GM19467 (cell line): ENCODE measurements around the gene FMN1.

ENCODE experiments used
- ATAC-seq: cut with Tn5 transposase; IDR thresholded peaks from one replicate; pipeline ENCODE4 v1.9.1; 2021; ENCODE audit warnings: mild to moderate bottlenecking, moderate library complexity; ENCODE audit not compliant: unreplicated experiment

FMN1 gene

GRCh38 chr15:33066584-33066983, 127.9 kb downstream of the FMN1 start:
- ATAC-seq: no peak

- no peak for ATAC-seq
These were observed 129.6 kb downstream of the FMN1 start for GRCh38 chr15:33064878-33065277.

GRCh38 chr15:33059184-33059583, 135.3 kb downstream of the FMN1 start:
- ATAC-seq: no peak

GRCh38 chr15:33057845-33058244, 136.7 kb downstream of the FMN1 start:
- no peak for ATAC-seq

- ATAC-seq: no peak
These were observed 138.6 kb downstream of the FMN1 start for GRCh38 chr15:33055962-33056361.

- no peak for ATAC-seq
These were observed 143.0 kb downstream of the FMN1 start for GRCh38 chr15:33051528-33051927.

- ATAC-seq: no peak
These were observed 146.3 kb downstream of the FMN1 start for GRCh38 chr15:33048255-33048654.

GRCh38 chr15:33047077-33047476, 147.4 kb downstream of the FMN1 start:
- ATAC-seq: no peak

GRCh38 chr15:33046329-33046728, 148.2 kb downstream of the FMN1 start:
- no peak for ATAC-seq

- no peak for ATAC-seq
These were observed 149.3 kb downstream of the FMN1 start for GRCh38 chr15:33045066-33045810.

- ATAC-seq: no peak
These were observed 149.9 kb downstream of the FMN1 start for GRCh38 chr15:33044598-33044997.

- ATAC-seq: no peak
These were observed 150.9 kb downstream of the FMN1 start for GRCh38 chr15:33043636-33044035.

GRCh38 chr15:33040496-33040895, 154.0 kb downstream of the FMN1 start:
- no peak for ATAC-seq

- ATAC-seq: no peak
These were observed 159.9 kb downstream of the FMN1 start for GRCh38 chr15:33034588-33034987.

GRCh38 chr15:33032053-33032452, 162.5 kb downstream of the FMN1 start:
- no peak for ATAC-seq

GRCh38 chr15:33031324-33031821, 163.1 kb downstream of the FMN1 start:
- ATAC-seq: no peak

- ATAC-seq: no peak
These were observed 164.2 kb downstream of the FMN1 start for GRCh38 chr15:33030315-33030714.

- ATAC-seq: no peak
These were observed 165.3 kb downstream of the FMN1 start for GRCh38 chr15:33029109-33029652.

GRCh38 chr15:33028495-33028894, 166.0 kb downstream of the FMN1 start:
- ATAC-seq: no peak

GRCh38 chr15:33027306-33028035, 167.0 kb downstream of the FMN1 start:
- ATAC-seq: no peak

GRCh38 chr15:33026614-33027013, 167.9 kb downstream of the FMN1 start:
- ATAC-seq: no peak

- ATAC-seq: no peak
These were observed 171.9 kb downstream of the FMN1 start for GRCh38 chr15:33022629-33023028.
